Ishikawa (cell line): ENCODE results near the gene COG7.

Source experiments
- CEBPB ChIP-seq: IDR thresholded peaks from 2 replicates; pipeline ENCODE4 v1.6.1; 2012
- CREB1 ChIP-seq: IDR thresholded peaks from 2 replicates; pipeline ENCODE4 v1.6.1; 2012; ENCODE audit warnings: low read depth
- EGR1 ChIP-seq: IDR thresholded peaks from 2 replicates; pipeline ENCODE4 v1.6.1; 2012
- FOXM1 ChIP-seq: IDR thresholded peaks from 2 replicates; pipeline ENCODE4 v1.6.1; 2012; ENCODE audit warnings: low read depth, borderline replicate concordance
- MAX ChIP-seq: IDR thresholded peaks from 2 replicates; pipeline ENCODE4 v1.6.1; 2012
- REST ChIP-seq: IDR thresholded peaks from 2 replicates; pipeline ENCODE4 v1.6.1; 2012; ENCODE audit warnings: low read depth, mild to moderate bottlenecking
- TAF1 ChIP-seq: IDR thresholded peaks from 2 replicates; pipeline ENCODE4 v1.6.1; 2012; ENCODE audit warnings: low read depth, mild to moderate bottlenecking
- TCF12 ChIP-seq: IDR thresholded peaks from 2 replicates; pipeline ENCODE4 v1.6.1; 2012; ENCODE audit warnings: low read depth
- YY1 ChIP-seq: IDR thresholded peaks from 2 replicates; pipeline ENCODE4 v1.6.1; 2012; ENCODE audit warnings: low read depth
- ZBTB7A ChIP-seq: IDR thresholded peaks from 2 replicates; pipeline ENCODE4 v1.6.1; 2012; ENCODE audit warnings: low read depth

GRCh38 chr16:23369416-23369815 is 83.6 kb downstream of the COG7 start:
- TF ChIP-seq ZBTB7A (no peak), CREB1 (no peak), MAX (no peak), TAF1 (no peak), REST (no peak), CEBPB (no peak), YY1 (no peak), TCF12 (no peak), EGR1 (no peak), FOXM1 (no peak)
